ENCODE results near the gene MRTFA.

DNA sequence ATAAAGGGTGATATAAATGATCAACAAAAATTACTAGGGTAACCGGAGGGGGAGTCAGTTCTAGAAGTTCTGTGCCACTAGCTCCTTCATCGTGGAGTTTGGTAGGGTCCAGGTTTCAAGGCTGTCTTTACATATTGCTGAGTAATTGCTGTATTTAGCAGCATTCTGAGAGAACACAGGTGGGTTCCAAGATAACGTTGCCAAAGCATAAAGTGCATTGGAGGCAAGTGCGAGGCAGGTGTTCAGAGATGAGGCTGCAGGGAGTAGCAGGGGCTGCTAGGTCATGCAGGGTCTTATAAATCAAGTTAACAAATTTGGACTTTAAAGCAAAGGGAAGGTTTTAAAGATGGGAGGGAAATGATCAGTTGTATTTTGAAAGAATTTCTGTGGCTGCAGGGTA is 248.3 kb downstream of the MRTFA start:
- TF ChIP-seq, protein P1, sequence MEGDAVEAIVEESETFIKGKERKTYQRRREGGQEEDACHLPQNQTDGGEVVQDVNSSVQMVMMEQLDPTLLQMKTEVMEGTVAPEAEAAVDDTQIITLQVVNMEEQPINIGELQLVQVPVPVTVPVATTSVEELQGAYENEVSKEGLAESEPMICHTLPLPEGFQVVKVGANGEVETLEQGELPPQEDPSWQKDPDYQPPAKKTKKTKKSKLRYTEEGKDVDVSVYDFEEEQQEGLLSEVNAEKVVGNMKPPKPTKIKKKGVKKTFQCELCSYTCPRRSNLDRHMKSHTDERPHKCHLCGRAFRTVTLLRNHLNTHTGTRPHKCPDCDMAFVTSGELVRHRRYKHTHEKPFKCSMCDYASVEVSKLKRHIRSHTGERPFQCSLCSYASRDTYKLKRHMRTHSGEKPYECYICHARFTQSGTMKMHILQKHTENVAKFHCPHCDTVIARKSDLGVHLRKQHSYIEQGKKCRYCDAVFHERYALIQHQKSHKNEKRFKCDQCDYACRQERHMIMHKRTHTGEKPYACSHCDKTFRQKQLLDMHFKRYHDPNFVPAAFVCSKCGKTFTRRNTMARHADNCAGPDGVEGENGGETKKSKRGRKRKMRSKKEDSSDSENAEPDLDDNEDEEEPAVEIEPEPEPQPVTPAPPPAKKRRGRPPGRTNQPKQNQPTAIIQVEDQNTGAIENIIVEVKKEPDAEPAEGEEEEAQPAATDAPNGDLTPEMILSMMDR (IDR thresholded peaks at IDR 0.05) = no peak
- TF ChIP-seq POLR2A (IDR thresholded peaks at IDR 0.05) = no peak
